Breast epithelium (tissue), 3 donors: Measurements from ENCODE around the gene GPR37L1.

Source experiments
- CTCF ChIP-seq, 3 donors: fragments of 450-650 bp; IDR thresholded peaks; one replicate each; pipeline ENCODE4 v1.5.1; 2016 to 2017; ENCODE audit warnings: antibody characterized with exemption in 3 of 3, mild to moderate bottlenecking in 3 of 3, moderate library complexity in 3 of 3
- POLR2A ChIP-seq: fragments of 450-650 bp; IDR thresholded peaks from one replicate; pipeline ENCODE4 v1.6.1; 2016; ENCODE audit warnings: antibody characterized with exemption, mild to moderate bottlenecking, moderate library complexity

- TF ChIP-seq POLR2A (no peak), CTCF (IDR thresholded peaks at IDR 0.05) (no peak)
Measured at GRCh38 chr1:202124142-202124541, 1.4 kb downstream of the GPR37L1 start.
